Measurements from ENCODE around the gene TNNI2.

TNNI2 gene

GRCh38 chr11:1838426-1839144, at the start of gene TNNI2:
Gene TNNI2 (plus strand): TSS chr11:1838981. CDS start chr11:1839697, 716 bp downstream.
- no peak for TF ChIP-seq CTCF (IDR thresholded peaks at IDR 0.05; ENCODE audit: borderline replicate concordance, control extremely low read depth, extremely low read depth, insufficient read depth, missing control alignments)

GRCh38 chr11:1791912-1792311, 46.9 kb upstream of the TNNI2 start:
- in situ Hi-C loops (cut with MboI; ENCODE audit: low sequenced_read_pairs, unreplicated experiment): no loop called here
- no peak for DNase-seq (ENCODE audit: low spot score)
- TF ChIP-seq CTCF (IDR thresholded peaks at IDR 0.05; ENCODE audit: borderline replicate concordance, control extremely low read depth, extremely low read depth, insufficient read depth, missing control alignments): no peak

More at GRCh38 chr11:1838426-1839144, at the start of gene TNNI2:
- in situ Hi-C loops (cut with MboI; ENCODE audit: low sequenced_read_pairs, unreplicated experiment): no loop called here
- no peak for DNase-seq (ENCODE audit: low spot score)

GRCh38 chr11:1792461-1792860, 46.3 kb upstream of the TNNI2 start:
- in situ Hi-C loops (cut with MboI; ENCODE audit: low sequenced_read_pairs, unreplicated experiment): no loop called here
- no peak for DNase-seq (ENCODE audit: low spot score)
- TF ChIP-seq CTCF (IDR thresholded peaks at IDR 0.05; ENCODE audit: borderline replicate concordance, control extremely low read depth, extremely low read depth, insufficient read depth, missing control alignments): no peak

- no peak for TF ChIP-seq CTCF (IDR thresholded peaks at IDR 0.05; ENCODE audit: borderline replicate concordance, control extremely low read depth, extremely low read depth, insufficient read depth, missing control alignments)
- in situ Hi-C loops (cut with MboI; ENCODE audit: low sequenced_read_pairs, unreplicated experiment): no loop called here
Observed at GRCh38 chr11:1793081-1793480, 45.7 kb upstream of the TNNI2 start.

GRCh38 chr11:1796413-1797011, 42.3 kb upstream of the TNNI2 start:
- DNase-seq (ENCODE audit: low spot score): no peak
- TF ChIP-seq CTCF (IDR thresholded peaks at IDR 0.05; ENCODE audit: borderline replicate concordance, control extremely low read depth, extremely low read depth, insufficient read depth, missing control alignments): no peak

More at GRCh38 chr11:1793081-1793480, 45.7 kb upstream of the TNNI2 start:
- no peak for DNase-seq (ENCODE audit: low spot score)

GRCh38 chr11:1797391-1798125, 41.2 kb upstream of the TNNI2 start:
- no peak for DNase-seq (ENCODE audit: low spot score)
- no peak for TF ChIP-seq CTCF (IDR thresholded peaks at IDR 0.05; ENCODE audit: borderline replicate concordance, control extremely low read depth, extremely low read depth, insufficient read depth, missing control alignments)
- in situ Hi-C loops (cut with MboI; ENCODE audit: low sequenced_read_pairs, unreplicated experiment): no loop called here

More at GRCh38 chr11:1796413-1797011, 42.3 kb upstream of the TNNI2 start:
- in situ Hi-C loops (cut with MboI; ENCODE audit: low sequenced_read_pairs, unreplicated experiment): no loop called here
